Right renal pelvis (tissue), 4 donors: ENCODE measurements around the gene PDXDC1. TPM values are rescaled to one million over a fixed set of nuclear protein-coding genes. Genes with fewer than 3 reads are reported as not detected.
"Not testable (repeated sequence)": the region's sequence is repeated elsewhere in the genome, so short reads cannot be mapped to it uniquely, and the experiment has no call there.

Experiments used
- DNase-seq, 4 donors: peaks; one replicate each; pipeline ENCODE4 v3.0.0-alpha.2; 2013; ENCODE audit warnings: low read depth in 4 of 4, low spot score in 3 of 4, missing footprints in 1 of 4
- polyA plus RNA-seq, 4 donors: library from polyadenylated mRNA; unstranded; fragments of 120-200 nt; gene quantifications; one replicate each; pipeline ENCODE4 v1.2.1, GENCODE V29; 2013; ENCODE audit not compliant: insufficient read length in 4 of 4

Gene PDXDC1
- polyA plus RNA-seq, 4 donors: 97.9 to 103 (median 101) TPM

DNA sequence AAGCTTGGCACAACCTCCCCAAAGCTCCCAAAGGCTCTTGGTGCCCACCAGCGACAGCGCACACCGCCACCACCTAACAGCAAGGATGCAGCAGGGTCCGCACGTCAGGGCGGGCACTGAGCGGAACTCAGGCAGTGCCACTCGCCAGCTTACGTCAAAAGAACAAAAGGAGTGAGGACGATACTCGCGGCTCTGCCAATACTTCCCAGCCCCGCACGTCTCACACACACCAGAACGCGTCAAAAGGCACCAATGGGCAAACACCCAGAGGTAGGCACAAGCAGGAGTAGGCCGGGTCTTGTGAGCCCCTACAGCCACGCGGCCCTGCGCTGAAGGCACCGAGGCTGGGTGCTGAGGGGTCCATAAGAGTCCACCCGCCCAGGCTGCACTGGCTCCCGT is 171.4 kb downstream of the PDXDC1 start:
- not testable (repeated sequence) for DNase-seq

DNA sequence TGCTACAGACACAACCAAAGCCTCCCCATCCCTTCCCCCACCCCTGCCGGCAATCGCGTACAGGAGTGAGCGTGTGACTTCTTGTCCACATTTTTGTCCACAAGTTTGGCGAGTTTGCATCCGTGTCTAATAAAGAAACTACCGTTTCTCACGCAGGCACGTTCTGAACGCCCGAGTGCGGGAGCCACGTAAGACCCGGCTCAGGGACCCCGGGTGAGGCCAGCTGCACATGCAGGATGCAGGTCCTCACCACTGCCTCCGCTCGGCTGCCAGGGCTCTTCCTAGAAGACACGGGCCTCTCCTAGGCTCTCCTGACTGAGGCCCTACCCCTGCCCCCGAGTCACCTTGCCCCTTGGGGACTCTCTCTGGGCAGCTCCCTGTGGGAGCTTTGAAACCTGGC is 174.0 kb downstream of the PDXDC1 start:
- DNase-seq: not testable (repeated sequence)

DNA sequence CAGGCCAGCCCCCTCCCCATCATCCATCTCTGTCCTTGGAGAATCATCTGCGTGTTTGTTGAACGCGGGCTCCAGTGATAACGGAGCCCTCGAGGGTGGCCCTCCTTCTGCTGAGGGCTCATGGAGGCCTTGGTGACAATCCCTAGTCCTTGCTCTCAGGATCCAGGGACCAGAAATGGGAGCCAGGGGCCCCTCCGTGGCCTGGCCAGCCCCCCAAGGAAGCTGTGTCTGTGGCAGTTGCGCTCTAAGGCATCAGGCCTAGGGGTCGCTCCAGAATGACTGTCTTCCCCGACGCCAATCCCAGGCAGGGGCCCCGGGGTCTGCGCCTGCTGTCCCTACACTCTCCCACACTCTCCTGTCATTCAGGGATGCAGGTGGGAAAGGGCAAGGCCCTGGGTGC is 174.4 kb downstream of the PDXDC1 start:
- not testable (repeated sequence) for DNase-seq

DNA sequence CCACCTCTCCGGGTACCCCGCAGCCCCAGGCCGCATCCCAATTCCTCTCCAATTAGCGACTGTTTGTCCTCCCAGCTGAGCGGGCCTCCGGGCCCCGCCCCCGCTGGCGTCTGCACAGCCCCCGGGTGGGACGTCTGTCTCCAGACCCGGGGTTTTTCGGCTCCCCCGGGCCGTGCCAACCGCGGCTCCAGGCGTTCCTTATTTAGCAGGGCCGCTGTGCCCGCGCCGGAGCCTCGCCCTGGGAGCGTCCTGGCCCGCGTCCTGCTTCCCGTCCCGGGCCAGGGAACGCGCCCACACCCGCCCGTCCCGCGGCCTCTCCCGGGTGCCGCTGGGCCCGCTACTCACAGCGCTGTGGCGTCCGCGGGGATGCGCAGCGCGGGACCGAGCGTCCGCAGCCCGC is 179.2 kb downstream of the PDXDC1 start:
- DNase-seq: not testable (repeated sequence)

DNA sequence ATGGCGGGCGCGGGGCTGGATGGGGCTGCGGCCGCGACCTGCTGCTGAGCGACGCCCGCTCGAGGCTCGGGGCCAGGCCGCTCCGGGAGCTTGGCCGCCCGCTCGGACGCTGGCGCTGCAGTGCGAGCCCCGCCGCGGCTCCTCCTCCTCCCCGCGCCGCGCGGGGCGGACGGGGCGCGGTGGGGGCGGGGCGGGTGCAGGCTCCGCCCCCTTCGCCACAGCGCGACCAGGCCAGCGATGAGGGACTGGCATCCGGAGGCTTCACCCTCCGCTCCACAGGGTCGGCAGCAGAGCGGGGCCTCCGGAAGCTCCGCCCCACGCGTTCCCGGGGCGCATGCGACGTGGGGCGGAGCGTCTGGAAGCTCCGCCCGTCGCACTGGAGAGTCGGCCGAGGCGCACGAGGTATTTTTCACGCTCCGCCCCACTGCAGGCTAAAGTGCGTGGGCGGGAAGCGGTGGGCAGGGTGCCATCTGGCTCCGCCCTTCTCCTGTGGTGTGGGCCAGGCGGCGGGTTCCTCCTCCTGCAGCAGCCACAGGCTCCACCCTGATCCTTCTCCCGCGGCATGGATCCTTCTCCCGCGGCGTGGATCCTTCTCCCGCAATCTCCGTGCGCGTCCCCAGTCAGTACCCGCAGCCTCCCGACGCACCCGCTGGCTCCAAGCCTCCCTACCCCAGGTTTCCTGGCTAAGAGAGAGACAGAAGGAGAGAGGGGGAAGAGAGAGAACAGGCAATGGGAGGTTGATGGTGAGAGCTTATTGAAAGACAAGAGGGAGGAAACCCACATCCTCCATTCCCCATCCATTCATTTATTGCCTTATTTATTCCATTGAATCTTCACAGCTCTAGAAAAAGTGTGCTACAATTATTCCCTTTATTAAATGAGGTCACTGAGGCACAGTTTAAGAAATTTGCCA is 180.1 kb downstream of the PDXDC1 start:
- DNase-seq: peak; percentile 73 to 78 (median 74)

DNA sequence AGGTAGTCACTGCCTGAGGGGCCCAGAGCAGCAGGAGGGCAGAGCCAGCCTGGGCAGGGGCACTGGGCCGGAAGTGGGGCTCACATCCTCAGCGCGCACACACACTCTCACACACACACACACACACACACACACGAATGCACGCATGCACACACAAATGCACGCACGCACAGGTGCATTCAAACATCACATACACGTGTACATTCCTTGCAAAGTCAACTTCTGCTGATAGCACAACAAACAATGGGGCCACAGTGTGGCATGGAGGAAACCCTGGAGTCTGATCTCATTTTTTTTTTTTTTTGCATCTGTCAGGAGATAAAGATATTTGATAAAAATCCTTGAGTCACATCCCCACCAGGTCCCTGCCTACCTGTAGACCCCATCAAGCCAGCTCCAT is 182.8 kb downstream of the PDXDC1 start:
- DNase-seq: not testable (repeated sequence)

DNA sequence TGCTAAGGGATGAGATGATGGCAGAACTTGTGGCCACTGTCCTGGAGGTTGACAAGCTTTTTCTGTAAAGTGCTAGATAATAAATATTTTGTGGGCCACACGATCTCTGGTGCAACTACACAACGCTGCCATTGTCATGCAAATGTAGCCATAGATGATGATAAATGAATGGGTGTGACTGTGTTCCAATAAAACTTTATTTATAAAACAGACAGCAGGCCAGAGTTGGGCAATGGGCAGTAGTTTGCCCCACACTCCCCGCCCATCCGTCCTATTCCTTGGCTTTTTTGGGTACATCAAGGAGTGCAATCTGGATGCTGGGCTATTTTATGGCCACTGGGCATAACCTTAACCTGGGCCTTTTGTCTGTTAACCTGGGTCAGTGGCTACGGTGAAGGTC is 184.8 kb downstream of the PDXDC1 start:
- not testable (repeated sequence) for DNase-seq

DNA sequence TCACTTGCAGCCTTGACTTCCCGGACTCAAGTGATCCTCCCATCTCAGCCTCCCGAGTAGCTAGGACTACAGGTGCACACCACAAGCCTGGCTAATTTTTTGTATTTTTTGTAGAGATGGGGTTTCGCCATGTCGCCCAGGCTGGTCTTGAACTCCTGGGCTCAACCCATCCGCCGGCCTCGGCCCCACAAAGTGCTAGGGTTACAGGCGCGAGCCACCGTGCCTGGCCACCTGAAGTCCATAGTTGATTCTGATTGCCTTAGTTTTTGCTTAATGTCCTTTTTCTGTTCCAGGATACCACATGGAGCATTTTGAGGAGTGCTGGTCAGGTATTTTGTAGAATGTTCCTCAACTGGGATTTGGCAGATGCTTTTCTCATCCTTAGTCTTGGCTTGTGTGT is 185.7 kb downstream of the PDXDC1 start:
- DNase-seq: not testable (repeated sequence)

DNA sequence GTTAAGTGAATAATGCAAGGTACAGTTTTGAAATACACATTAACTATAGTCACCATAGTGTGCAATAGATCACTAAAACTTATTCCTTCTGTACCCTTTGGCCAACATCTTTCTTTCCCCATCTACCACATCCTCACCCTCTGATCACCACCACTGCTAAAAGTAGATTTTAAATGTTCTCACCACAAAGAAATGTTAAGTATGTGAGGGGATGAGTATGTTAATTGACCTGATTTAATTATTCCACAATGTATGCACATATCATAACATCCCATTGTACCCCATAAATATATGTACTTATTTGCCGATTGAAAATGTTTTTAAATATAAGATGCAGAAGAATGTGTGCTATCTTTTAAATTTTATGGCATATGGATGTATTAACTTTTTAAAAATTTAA is 188.2 kb downstream of the PDXDC1 start:
- DNase-seq: not testable (repeated sequence)

DNA sequence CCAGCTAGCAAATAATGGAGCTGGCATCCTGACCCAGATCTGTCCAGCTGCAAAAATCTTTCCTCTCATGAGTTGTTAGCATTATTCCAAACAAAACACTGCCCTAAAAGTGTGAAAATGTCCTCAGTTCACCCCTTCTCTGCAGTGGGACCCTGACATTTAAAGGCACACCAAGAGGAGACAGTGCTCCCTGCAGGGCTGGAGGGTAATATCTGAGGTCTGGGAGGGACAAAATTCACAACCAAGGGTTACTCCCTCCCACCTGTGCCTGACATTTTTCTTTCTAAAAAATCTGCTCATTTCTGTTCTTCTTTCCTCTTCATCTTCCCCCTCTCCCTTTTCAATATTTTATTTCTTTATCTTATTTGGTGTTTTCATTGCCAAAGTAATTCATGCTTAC is 191.4 kb downstream of the PDXDC1 start:
- not testable (repeated sequence) for DNase-seq

DNA sequence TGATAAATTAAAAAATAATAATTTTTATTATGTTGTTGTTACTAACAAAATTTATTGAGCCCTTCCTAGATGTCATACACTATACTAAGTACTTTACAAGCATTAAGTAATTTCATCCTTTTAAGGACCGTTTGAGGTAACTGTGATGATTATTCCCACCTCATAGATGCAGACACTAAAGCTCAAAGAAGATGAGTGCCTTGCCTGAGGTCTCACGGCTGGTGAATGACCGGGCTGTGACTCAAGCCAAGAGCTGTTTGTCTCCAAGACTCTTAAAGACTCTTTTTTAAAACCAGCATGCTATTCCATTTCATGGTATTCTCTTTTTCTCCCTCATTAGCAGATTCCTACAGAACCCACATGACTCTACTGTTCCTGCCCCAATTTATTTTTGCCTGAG is 193.5 kb downstream of the PDXDC1 start:
- not testable (repeated sequence) for DNase-seq

DNA sequence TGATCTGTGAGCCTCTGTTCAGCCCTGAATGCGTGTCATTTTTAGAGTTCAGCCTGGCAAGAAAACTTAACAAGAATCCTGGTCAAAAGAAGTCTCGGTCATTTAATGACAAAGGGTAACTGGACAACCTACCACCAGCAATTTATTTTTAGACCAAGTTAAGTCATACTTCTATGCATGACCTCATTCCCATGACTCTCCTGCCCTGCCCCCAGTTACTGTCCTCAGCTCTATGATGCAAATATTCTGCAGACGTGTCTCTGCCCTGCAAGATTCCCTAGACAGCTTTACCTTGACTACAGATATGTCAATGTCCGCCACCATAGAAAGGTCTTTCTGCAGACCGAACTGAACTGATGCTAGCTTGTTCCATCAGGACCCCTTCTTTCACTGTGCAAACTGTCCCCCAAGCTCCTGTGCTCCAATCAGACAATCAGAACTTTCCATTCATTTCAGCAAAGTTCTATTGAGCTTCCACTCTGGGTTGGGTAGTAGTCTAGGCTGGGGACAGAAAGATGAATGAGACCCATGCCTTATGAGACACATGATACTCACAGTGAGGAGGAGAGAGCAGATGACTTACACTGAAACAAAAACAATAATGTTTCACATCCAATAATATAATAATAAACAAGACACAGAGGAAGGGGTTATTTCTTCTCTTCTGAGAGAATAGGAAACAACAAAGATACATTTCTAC is 194.3 kb downstream of the PDXDC1 start:
- not testable (repeated sequence) for DNase-seq

DNA sequence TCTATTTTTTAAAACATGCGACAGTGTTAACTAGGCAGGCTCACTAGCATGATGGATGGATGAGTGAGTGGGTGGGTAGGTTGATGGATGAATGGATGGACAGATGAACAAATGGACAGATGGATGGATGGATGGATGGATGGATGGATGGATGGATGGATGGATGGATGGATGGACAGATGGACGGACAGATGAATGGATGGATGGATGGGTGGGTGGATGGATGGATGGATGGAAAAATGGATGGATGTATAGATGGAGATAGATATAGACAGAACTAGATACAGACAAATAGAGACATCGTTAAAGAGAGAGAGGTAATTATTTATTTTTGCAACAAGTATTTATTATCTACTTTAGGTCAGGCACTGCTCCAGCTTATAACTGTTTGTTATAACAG is 205.1 kb downstream of the PDXDC1 start:
- DNase-seq: not testable (repeated sequence)

DNA sequence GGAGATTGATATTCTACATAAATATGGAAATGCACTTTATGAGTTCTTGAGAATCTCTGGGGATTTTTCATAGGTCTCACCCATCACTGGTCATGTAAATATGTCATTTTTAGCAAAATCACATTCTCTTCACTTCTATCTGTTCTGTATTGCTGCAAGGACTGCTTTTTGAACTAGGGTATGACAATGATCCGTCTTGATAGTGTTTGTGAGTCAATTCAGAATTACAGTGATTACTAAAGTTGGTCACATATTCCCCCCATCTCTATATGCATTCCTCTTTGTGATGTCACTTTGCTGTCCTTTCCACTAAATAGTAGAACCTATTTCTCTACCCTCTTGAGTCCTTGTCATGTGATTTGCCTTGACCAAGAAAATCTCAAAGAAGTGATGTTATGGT is 206.1 kb downstream of the PDXDC1 start:
- not testable (repeated sequence) for DNase-seq

DNA sequence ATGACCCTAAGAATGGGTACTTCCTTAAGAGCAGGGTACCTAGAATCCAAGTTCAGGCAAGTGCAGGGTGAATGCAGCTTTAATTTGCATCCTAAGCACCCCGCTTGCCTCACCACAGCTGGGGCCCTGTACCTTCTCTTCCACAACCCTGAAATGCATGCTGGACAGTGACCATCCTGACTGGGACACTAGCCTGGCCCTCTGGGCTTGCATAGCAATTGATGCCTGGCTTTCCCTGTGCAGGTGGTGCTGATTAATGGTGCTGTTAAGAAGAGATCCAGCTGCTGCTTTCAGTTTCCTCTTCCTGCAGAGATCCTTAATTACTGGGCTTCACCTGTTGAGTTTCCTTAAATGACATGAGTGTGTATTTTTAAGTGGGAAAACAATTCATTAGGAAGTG is 209.2 kb downstream of the PDXDC1 start:
- DNase-seq: not testable (repeated sequence)

Other genes starting within 250 kb of the PDXDC1 start
- 1 to 10 TPM in 1 of 4 donors, under 1 TPM in 1, not detected in 2; 0.97 to 4.8 TPM for gene NPIPA2, start 232.5 kb upstream of the PDXDC1 start, polyA plus RNA-seq
- gene NOMO1, start 141.3 kb upstream of the PDXDC1 start, polyA plus RNA-seq: 10 to 100 TPM; 73.3 to 92.2 (median 84.3) TPM
- 100 to 1,000 TPM in 3 of 4 donors, 10 to 100 TPM in 1; 94.8 to 142 (median 119) TPM for gene NPIPA1, start 37.6 kb upstream of the PDXDC1 start, polyA plus RNA-seq
- gene NTAN1, start 81.0 kb downstream of the PDXDC1 start, polyA plus RNA-seq: 10 to 100 TPM; 39.0 to 51.1 (median 49.1) TPM
- gene RRN3, start 119.2 kb downstream of the PDXDC1 start, polyA plus RNA-seq: 10 to 100 TPM; 36.8 to 46.5 (median 41.9) TPM